HCT116 (cell line): ENCODE data around the gene TJP3. TPM values are rescaled to one million over a fixed set of nuclear protein-coding genes. Genes with fewer than 3 reads are reported as not detected.

Experiments used
- ATAC-seq: fragments of 200-7000 bp; cut with Tn5 transposase; 2 replicates; pipeline ENCODE4 v1.9.1; 2020; ENCODE audit warnings: mild to moderate bottlenecking, moderate library complexity
- BruUV-seq: library from RNA; stranded (reverse); fragments of 400-500 nt; replicated peaks from 2 replicates; lab custom pipeline; 2021; lab: Mats Ljungman, UMichigan
- CTCF ChIA-PET: fragments of 300-600 bp; sonication (Branson Sonifier 250); formaldehyde crosslinking; loops from one replicate; lab custom pipeline; 2021; ENCODE audit warnings: antibody characterized with exemption; lab: Charles Lee
- POLR2A ChIA-PET: fragments of 300-600, 350-600 bp; sonication (Branson Sonifier 250); formaldehyde crosslinking; loops from one replicate; lab custom pipeline; 2021; ENCODE audit warnings: antibody characterized with exemption; lab: Charles Lee
- RAD21 ChIA-PET, 2 experiments: fragments of 300-600 bp; sonication (Branson Sonifier 250); formaldehyde crosslinking; loops; one replicate each; lab custom pipeline; 2023; ENCODE audit warnings: low total read pairs in 2 of 2; ENCODE audit not compliant: uncharacterized antibody in 2 of 2, unreplicated experiment in 2 of 2, low non-redundant PET in 1 of 2; lab: Charles Lee
- DNase-seq: peaks from one replicate; pipeline ENCODE4 v3.0.0-alpha.2; 2010; ENCODE audit warnings: low read depth, low spot score
- H2AFZ ChIP-seq: fragments of 200-600 bp; shearing (Covaris generic), sonication (generic); 2 replicates; pipeline ENCODE4 v1.6.1; 2017; ENCODE audit warnings: low read depth, mixed run types, mixed read lengths, antibody characterized with exemption, low read length; ENCODE audit not compliant: poor library complexity, severe bottlenecking
- H3K27ac ChIP-seq: 2 replicates; pipeline ENCODE4 v1.5.1; 2012; ENCODE audit warnings: low read depth, low read length
- H3K27me3 ChIP-seq: fragments of 200-600 bp; sonication (generic); 2 replicates; pipeline ENCODE4 v1.6.1; 2016; ENCODE audit warnings: mixed run types, low read length, mixed read lengths; ENCODE audit not compliant: insufficient read depth
- H3K36me3 ChIP-seq, 2 experiments: fragments of 200-500 bp in 1 of 2; fragments of 200-600 bp in 1 of 2; sonication (Bioruptor generic) in 1 of 2; sonication (generic) in 1 of 2; 2 replicates each; pipeline versions ENCODE4 v1.5.1 to v1.6.1; 2014 to 2016; ENCODE audit warnings: low read length in 2 of 2, inconsistent platforms in 1 of 2, mixed read lengths in 1 of 2, mixed run types in 1 of 2; ENCODE audit not compliant: insufficient read depth in 2 of 2, control insufficient read depth in 1 of 2
- H3K4me1 ChIP-seq, 2 experiments: fragments of 200-600 bp in 1 of 2; sonication (generic) in 1 of 2; 2 replicates each; pipeline versions ENCODE4 v1.5.1 to v1.6.1; 2012 to 2017; ENCODE audit warnings: low read length in 2 of 2, inconsistent platforms in 1 of 2, mild to moderate bottlenecking in 1 of 2, mixed read lengths in 1 of 2, mixed run types in 1 of 2, moderate library complexity in 1 of 2; ENCODE audit not compliant: insufficient read depth in 2 of 2, control insufficient read depth in 1 of 2
- H3K4me2 ChIP-seq: fragments of 200-600 bp; sonication (generic); 2 replicates; pipeline ENCODE4 v1.6.1; 2017; ENCODE audit warnings: mixed run types, low read length, mixed read lengths
- H3K4me3 ChIP-seq, 2 experiments: fragments of 200-600 bp in 1 of 2; sonication (generic) in 1 of 2; replicated peaks in 1 of 2; 2 replicates each; pipeline ENCODE4 v1.5.1; 2011 to 2016; ENCODE audit warnings: low read length in 2 of 2, control low read depth in 1 of 2, low read depth in 1 of 2, mild to moderate bottlenecking in 1 of 2, mixed read lengths in 1 of 2, mixed run types in 1 of 2
- H3K79me2 ChIP-seq: fragments of 200-600 bp; sonication (generic); 2 replicates; pipeline ENCODE4 v1.6.1; 2017; ENCODE audit warnings: mild to moderate bottlenecking, mixed run types, low read length, moderate library complexity, mixed read lengths; ENCODE audit not compliant: insufficient read depth
- H3K9ac ChIP-seq: fragments of 200-600 bp; sonication (generic); 2 replicates; pipeline ENCODE4 v1.6.1; 2016; ENCODE audit warnings: low read length, mixed read lengths
- H3K9me2 ChIP-seq: fragments of 200-600 bp; sonication (generic), shearing (Covaris generic); 2 replicates; pipeline ENCODE4 v1.6.1; 2017; ENCODE audit warnings: mixed run types, mild to moderate bottlenecking, moderate library complexity; ENCODE audit not compliant: insufficient read depth
- H3K9me3 ChIP-seq, 2 experiments: fragments of 200-500 bp in 1 of 2; fragments of 200-600 bp in 1 of 2; sonication (Bioruptor generic) in 1 of 2; sonication (generic) in 1 of 2; 2 replicates each; pipeline ENCODE4 v1.6.1; 2014 to 2017; ENCODE audit warnings: low read length in 2 of 2, mixed read lengths in 2 of 2, inconsistent platforms in 1 of 2, low read depth in 1 of 2, mild to moderate bottlenecking in 1 of 2, mixed run types in 1 of 2, moderate library complexity in 1 of 2; ENCODE audit not compliant: control insufficient read depth in 1 of 2, insufficient read depth in 1 of 2
- H4K20me1 ChIP-seq: fragments of 200-600 bp; sonication (generic), shearing (Covaris generic); 2 replicates; pipeline ENCODE4 v1.6.1; 2017; ENCODE audit warnings: mixed run types, mild to moderate bottlenecking, moderate library complexity; ENCODE audit not compliant: insufficient read depth
- EGR1 ChIP-seq: IDR thresholded peaks from 2 replicates; pipeline ENCODE4 v1.6.1; 2012; ENCODE audit warnings: low read depth
- ELF1 ChIP-seq: IDR thresholded peaks from 2 replicates; pipeline ENCODE4 v1.6.1; 2012; ENCODE audit warnings: low read depth, borderline replicate concordance
- EZH2 ChIP-seq: fragments of 200-600 bp; sonication (generic); IDR thresholded peaks from 2 replicates; pipeline ENCODE4 v1.6.1; 2017; ENCODE audit warnings: antibody characterized with exemption, mixed run types
- EZH2phosphoT487 ChIP-seq: fragments of 200-600 bp; IDR thresholded peaks from 2 replicates; pipeline ENCODE4 v1.6.1; 2018; ENCODE audit warnings: antibody characterized with exemption, borderline replicate concordance
- POLR2A ChIP-seq: IDR thresholded peaks from 2 replicates; pipeline ENCODE4 v1.7.0; 2011; ENCODE audit warnings: borderline replicate concordance; ENCODE audit not compliant: insufficient read depth, insufficient read length; ENCODE audit errors: extremely low read depth
- RAD21 ChIP-seq: IDR thresholded peaks from 2 replicates; pipeline ENCODE4 v1.6.1; 2012; ENCODE audit warnings: low read depth, mild to moderate bottlenecking
- SP1 ChIP-seq: IDR thresholded peaks from 2 replicates; pipeline ENCODE4 v1.6.1; 2012; ENCODE audit warnings: low read depth
- SRF ChIP-seq: IDR thresholded peaks from 2 replicates; pipeline ENCODE4 v1.6.1; 2012; ENCODE audit warnings: low read depth
- TCF7L2 ChIP-seq: IDR thresholded peaks from 2 replicates; pipeline ENCODE4 v1.7.0; 2011; ENCODE audit warnings: borderline replicate concordance, inconsistent platforms; ENCODE audit not compliant: insufficient read depth, insufficient read length; ENCODE audit errors: extremely low read depth
- ZNF274 ChIP-seq: fragments of 200-500 bp; sonication (Bioruptor generic); IDR thresholded peaks from 2 replicates; pipeline ENCODE4 v1.6.1; 2014; ENCODE audit warnings: mild to moderate bottlenecking, low read depth, low read length, inconsistent platforms
- intact Hi-C: fragments of 100-400 bp; cut with micrococcal nuclease; formaldehyde crosslinking; loops from 2 replicates; pipeline ENCODE4 v1.10.0; 2022
- total RNA-seq: library from RNA; stranded (reverse); gene quantifications from one replicate; pipeline ENCODE4 v1.2.1, GENCODE V29; 2021; ENCODE audit not compliant: unreplicated experiment
- TF ChIP-seq, protein P1 (sequence below): IDR thresholded peaks from 2 replicates; pipeline ENCODE4 v1.6.1; 2012
- TF ChIP-seq, protein P2 (sequence below), 3 experiments: fragments of 200-600 bp in 1 of 3; sonication (generic) in 1 of 3; IDR thresholded peaks in 2 of 3; conservative IDR thresholded peaks in 1 of 3; 2 replicates each; pipeline ENCODE4 v1.5.1; 2012 to 2017; ENCODE audit warnings: low read depth in 2 of 3, low read length in 2 of 3, antibody characterized with exemption in 1 of 3, borderline replicate concordance in 1 of 3, control low read depth in 1 of 3, mild to moderate bottlenecking in 1 of 3, mixed read lengths in 1 of 3, mixed run types in 1 of 3, moderate library complexity in 1 of 3; ENCODE audit not compliant: insufficient read depth in 1 of 3
- TF ChIP-seq, protein P3 (sequence below): IDR thresholded peaks from 2 replicates; pipeline ENCODE4 v1.6.1; 2012; ENCODE audit warnings: low read depth

The TJP3 gene
- total RNA-seq, 1 experiment from 2014 or later: 69.6 TPM

DNA sequence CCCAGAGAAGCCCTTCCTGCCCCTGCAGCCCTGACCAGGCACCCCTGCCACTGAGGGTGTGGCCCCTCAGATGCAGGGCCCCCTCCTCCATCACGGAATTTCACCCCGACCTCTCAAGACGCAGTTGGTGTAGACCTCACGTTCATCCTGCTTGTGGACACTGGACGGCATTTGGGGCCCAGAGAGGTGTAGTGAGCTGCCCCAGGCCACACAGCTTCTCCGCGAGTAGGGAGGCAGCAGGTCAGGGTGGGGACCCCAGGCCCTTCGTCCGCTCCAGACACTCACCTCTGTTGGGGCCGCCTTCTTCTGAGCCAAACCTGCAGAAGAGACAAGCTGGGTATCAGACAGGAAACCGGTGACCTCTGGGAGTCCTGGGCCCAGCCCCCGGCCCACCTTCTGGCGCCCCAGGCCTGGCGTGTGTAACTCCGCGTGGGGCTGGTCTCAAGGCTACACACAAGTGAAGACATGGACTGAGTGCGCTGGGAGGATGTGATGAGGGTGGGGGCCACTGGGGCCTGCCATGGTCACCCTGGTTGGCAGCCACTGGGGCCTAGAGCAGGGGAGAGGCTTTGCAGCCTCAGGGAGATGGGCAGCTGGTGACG is 41.0 kb upstream of the TJP3 start:
- Histone ChIP-seq H3K36me3 (peaks cover 6 to 9% of the 10 kb centered on the region in 2 experiments; a peak in 3 of 4 replicates), H3K4me2 (no peak overlapping the region), H3K27ac (no peak overlapping the region), H3K9me3 (no peaks in the 10 kb centered on the region), H3K27me3 (no peaks in the 10 kb centered on the region), H4K20me1 (no peaks in the 10 kb centered on the region), H3K9me2 (no peaks in the 10 kb centered on the region), H3K79me2 (no peaks in the 10 kb centered on the region), H3K4me3 (no peak overlapping the region), H3K4me1 (peaks cover 0 to 8% of the 10 kb centered on the region in 2 experiments; a peak in 1 of 4 replicates), H3K9ac (no peak overlapping the region), H2AFZ (no peak overlapping the region)
- no TSS peak for BruUV-seq
- intact Hi-C loops: no loop called here
- TF ChIP-seq EZH2: no peak
- TF ChIP-seq EZH2phosphoT487: no peak
- TF ChIP-seq ZNF274: no peak
- TF ChIP-seq SRF: no peak
- TF ChIP-seq, protein P1, sequence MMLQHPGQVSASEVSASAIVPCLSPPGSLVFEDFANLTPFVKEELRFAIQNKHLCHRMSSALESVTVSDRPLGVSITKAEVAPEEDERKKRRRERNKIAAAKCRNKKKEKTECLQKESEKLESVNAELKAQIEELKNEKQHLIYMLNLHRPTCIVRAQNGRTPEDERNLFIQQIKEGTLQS: no peak
- TF ChIP-seq SP1: no peak
- TF ChIP-seq, protein P2, sequence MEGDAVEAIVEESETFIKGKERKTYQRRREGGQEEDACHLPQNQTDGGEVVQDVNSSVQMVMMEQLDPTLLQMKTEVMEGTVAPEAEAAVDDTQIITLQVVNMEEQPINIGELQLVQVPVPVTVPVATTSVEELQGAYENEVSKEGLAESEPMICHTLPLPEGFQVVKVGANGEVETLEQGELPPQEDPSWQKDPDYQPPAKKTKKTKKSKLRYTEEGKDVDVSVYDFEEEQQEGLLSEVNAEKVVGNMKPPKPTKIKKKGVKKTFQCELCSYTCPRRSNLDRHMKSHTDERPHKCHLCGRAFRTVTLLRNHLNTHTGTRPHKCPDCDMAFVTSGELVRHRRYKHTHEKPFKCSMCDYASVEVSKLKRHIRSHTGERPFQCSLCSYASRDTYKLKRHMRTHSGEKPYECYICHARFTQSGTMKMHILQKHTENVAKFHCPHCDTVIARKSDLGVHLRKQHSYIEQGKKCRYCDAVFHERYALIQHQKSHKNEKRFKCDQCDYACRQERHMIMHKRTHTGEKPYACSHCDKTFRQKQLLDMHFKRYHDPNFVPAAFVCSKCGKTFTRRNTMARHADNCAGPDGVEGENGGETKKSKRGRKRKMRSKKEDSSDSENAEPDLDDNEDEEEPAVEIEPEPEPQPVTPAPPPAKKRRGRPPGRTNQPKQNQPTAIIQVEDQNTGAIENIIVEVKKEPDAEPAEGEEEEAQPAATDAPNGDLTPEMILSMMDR (IDR thresholded peaks at IDR 0.05 in 2 of 3, conservative IDR thresholded peaks at IDR 0.05 in 1 of 3; ENCODE audit: borderline replicate concordance in 1 of 3, insufficient read depth in 1 of 3, low read depth in 2 of 3, low read length in 2 of 3): no peak
- TF ChIP-seq ELF1: no peak
- TF ChIP-seq RAD21: no peak
- TF ChIP-seq, protein P3, sequence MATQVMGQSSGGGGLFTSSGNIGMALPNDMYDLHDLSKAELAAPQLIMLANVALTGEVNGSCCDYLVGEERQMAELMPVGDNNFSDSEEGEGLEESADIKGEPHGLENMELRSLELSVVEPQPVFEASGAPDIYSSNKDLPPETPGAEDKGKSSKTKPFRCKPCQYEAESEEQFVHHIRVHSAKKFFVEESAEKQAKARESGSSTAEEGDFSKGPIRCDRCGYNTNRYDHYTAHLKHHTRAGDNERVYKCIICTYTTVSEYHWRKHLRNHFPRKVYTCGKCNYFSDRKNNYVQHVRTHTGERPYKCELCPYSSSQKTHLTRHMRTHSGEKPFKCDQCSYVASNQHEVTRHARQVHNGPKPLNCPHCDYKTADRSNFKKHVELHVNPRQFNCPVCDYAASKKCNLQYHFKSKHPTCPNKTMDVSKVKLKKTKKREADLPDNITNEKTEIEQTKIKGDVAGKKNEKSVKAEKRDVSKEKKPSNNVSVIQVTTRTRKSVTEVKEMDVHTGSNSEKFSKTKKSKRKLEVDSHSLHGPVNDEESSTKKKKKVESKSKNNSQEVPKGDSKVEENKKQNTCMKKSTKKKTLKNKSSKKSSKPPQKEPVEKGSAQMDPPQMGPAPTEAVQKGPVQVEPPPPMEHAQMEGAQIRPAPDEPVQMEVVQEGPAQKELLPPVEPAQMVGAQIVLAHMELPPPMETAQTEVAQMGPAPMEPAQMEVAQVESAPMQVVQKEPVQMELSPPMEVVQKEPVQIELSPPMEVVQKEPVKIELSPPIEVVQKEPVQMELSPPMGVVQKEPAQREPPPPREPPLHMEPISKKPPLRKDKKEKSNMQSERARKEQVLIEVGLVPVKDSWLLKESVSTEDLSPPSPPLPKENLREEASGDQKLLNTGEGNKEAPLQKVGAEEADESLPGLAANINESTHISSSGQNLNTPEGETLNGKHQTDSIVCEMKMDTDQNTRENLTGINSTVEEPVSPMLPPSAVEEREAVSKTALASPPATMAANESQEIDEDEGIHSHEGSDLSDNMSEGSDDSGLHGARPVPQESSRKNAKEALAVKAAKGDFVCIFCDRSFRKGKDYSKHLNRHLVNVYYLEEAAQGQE: no peak
- TF ChIP-seq EGR1: no peak
- no peak for TF ChIP-seq TCF7L2
- no peak for TF ChIP-seq POLR2A
- ChIA-PET POLR2A (no interaction called here), CTCF (interaction anchor here (1.5 kb wide), 1 partner anchor 182 kb away, joined by 6 read pairs; no protein-coding TSS in a partner anchor), RAD21 (no interaction called here)
- DNase-seq (no peak), ATAC-seq (no peak)
